HG03097 (cell line): Measurements from ENCODE around the gene AP3S1.
"Not testable (repeated sequence)": the region's sequence is repeated elsewhere in the genome, so short reads cannot be mapped to it uniquely, and the experiment has no call there.

Experiments used
- ATAC-seq: cut with Tn5 transposase; IDR thresholded peaks from one replicate; pipeline ENCODE4 v1.9.1; 2021; ENCODE audit not compliant: unreplicated experiment, low FRiP score

AP3S1 gene

GRCh38 chr5:115858396-115858795 lies 16.7 kb downstream of the AP3S1 start:
- no peak for ATAC-seq

- no peak for ATAC-seq
Measured at GRCh38 chr5:115859378-115859777, 17.6 kb downstream of the AP3S1 start.

DNA sequence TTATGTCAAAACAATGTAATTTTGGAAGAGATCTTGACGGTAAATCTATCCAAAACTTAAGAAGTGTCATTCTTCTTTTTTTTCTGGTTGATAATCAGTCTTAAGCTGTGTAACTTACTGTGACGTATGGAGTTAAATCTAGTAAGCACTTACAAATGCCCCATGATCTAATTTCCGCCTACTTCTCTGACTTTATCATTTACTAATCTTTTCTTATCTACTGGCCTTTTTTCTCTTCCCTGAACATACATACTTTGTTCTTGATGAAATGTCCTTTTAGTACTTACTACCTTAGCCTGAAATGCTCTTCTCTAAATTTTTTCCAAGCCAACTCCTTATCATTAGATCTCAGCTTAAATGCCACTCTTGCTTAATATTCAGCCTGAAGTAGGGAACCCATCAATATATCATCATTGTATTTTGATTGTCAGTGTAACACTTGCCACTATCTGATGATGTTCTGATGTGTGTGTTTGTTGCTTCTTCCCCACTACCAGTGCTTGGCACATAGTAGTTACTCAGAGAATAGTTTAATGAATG lies 27.6 kb downstream of the AP3S1 start:
- no peak for ATAC-seq

DNA sequence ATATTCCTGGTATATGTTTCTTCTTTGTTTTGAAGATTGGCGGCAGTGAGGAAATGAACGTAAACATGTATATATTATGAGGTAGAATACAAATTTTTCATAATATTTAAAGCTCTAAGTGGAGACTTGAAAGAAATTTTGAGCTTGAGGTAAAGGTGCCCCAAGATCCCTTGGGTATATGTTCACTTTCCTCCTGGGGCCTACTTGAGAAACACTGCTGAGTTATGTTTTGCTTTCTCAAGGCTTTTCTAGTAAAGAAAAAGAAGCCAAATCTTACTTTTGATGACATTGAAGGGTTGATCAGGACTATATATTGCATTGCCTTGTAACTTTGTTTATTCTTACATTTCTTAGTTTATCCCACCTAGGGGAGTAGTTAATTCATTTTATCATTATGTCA lies 30.7 kb downstream of the AP3S1 start:
- ATAC-seq, result no peak

DNA sequence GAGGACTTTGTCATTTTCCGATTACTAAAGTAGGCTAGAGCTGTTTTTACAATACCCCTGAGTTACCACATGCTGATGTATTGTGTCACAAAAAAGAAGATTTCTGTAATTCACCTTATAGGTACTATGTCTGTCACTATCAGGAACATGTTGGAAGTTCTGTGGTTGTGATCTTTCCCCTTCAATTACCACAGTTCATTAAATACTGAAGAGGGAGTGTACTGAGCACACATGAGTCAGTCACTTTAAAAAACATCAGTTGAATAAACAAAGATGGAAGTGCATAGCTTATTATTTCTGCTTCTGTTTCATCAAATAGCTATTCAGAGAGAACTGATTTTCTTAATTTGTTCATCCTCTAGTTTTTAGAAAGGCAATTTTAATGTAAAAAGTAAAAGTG lies 31.7 kb downstream of the AP3S1 start:
- no peak for ATAC-seq

- ATAC-seq, result no peak
Measured at GRCh38 chr5:115875447-115875846, 33.7 kb downstream of the AP3S1 start.

GRCh38 chr5:115877342-115877741 lies 35.6 kb downstream of the AP3S1 start:
- not testable (repeated sequence) for ATAC-seq

DNA sequence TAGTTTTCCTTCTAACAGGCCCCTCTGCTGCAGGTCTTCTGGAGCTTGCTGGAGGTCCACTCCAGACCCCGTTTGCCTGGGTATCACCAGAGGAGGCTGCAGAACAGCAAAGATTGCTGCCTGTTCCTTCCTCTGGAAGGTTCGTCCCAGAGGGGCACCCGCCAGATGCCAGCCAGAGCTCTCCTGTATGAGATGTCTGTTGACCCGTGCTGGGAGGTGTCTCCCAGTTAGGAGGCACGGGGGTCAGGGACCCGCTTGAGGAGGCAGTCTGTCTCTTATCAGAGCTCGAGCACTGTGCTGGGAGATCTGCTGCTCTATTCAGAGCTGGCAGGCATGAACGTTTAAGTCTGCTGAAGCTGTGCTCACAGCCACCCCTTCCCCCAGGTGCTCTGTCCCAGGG lies 40.7 kb downstream of the AP3S1 start:
- ATAC-seq, result not testable (repeated sequence)

DNA sequence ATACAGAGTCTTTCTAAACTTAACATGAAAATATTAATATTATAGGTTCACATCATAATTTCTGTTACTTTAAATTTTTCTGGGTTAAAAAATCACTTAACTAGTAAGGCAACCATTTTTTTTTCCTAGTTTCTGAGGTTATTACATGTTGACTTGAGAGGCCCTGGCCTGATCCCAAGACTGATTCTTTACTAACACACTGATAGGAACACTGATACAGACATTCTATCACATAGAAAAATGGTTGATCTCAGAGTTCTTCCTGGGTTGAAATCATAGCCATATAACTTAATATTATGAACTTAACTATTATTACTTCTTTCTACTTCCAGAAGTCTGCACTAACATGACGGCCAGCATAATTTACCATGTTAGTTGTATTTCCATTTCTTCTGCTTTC lies 43.0 kb downstream of the AP3S1 start:
- ATAC-seq, result no peak

- ATAC-seq, result not testable (repeated sequence)
Measured at GRCh38 chr5:115885208-115885607, 43.5 kb downstream of the AP3S1 start.

DNA sequence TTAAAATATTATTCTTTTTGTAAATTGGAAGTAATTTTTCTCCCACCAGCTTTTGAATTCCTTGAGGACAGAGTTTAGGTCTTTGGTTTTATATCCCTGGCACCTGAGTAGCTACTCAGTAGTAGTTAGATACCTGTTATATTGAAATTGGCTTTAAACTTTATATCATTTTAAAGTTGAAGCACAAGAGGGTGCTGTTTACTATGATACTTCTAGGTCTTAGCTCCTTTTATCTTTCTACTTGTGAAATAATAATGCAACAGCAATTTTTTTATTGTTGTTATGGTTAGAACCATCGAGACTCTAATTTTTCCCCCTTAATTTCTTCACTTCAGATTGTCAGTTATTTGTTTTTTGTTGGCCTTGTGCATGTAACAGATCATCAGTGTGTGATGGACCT lies 46.3 kb downstream of the AP3S1 start:
- no peak for ATAC-seq

DNA sequence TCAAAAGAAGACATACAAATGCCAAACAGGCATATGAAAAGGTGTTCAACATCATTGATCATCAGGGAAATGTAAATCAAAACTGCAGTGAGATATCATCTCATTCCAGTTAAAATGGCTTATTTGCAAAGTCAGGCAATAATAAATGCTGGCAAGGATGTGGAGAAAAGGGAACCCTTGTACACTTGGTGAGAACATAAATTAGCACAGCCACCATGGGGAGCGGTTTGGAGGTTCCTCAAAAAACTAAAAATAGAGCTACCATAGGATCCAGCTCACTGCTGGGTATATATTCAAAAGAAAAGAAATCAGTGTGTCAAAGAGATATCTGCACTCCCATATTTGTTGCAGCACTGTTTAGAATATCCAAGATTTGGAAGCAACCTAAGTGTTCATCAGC lies 50.3 kb downstream of the AP3S1 start:
- no peak for ATAC-seq

DNA sequence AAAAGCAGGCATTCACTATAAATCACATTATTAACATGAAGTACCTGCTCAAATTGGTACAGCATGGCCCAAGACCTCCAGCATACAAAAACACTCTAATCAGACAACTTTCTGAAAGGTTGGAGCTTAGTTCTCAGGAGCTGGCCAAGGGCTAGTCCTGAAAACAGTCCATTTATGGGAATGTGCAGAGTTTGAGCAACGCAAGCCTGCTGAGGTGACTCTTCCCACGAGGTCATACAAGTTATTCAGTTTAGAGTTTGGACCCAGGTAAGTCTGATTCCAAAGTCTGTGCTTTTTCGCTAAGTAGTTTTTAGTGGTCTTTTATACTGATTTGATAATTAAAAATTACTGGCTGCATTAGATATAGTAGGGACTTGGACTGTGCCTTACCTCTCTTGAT lies 52.6 kb downstream of the AP3S1 start:
- no peak for ATAC-seq

DNA sequence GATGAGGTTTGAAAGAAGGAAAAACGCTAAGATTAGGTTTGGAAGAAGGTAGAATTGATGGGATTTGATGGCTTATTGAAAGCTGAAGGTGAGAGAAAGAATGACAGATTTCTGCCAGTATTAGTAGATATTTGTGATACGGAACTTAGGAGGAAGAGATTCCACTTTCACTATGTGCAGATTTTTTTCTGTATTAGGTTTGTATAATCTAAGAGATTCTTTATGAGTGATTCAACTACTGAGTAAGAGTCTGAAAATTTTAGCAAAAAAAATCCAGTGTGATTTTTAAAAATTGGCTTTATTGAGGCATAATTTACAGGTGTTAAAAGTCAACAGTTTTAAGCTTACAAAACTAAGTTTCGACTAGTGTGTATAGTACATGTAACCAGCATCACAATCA lies 54.1 kb downstream of the AP3S1 start:
- ATAC-seq, result no peak

GRCh38 chr5:115898656-115899055 lies 56.9 kb downstream of the AP3S1 start:
- no peak for ATAC-seq

DNA sequence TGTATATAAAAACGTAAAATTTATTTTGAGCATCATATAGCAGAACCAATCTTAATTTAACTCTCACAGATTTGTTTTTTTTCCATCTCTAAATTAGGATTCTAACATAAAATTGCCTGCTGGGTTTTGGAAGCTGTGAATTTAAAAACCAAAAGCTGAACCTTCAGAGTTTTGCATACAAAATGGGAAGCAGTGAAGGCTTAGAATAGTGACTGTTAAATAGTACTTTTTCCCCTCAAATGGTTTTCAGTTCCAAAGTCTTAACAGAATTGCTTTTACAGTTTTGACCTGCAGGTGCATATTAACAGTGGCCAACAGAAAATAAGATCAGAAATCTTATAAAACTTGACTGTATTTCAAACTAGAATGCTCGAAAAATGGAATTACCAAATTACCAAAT lies 65.4 kb downstream of the AP3S1 start:
- no peak for ATAC-seq

GRCh38 chr5:115913623-115914400 lies 72.1 kb downstream of the AP3S1 start:
- ATAC-seq, result not testable (repeated sequence)

GRCh38 chr5:115920171-115920725 lies 78.5 kb downstream of the AP3S1 start:
- no peak for ATAC-seq

DNA sequence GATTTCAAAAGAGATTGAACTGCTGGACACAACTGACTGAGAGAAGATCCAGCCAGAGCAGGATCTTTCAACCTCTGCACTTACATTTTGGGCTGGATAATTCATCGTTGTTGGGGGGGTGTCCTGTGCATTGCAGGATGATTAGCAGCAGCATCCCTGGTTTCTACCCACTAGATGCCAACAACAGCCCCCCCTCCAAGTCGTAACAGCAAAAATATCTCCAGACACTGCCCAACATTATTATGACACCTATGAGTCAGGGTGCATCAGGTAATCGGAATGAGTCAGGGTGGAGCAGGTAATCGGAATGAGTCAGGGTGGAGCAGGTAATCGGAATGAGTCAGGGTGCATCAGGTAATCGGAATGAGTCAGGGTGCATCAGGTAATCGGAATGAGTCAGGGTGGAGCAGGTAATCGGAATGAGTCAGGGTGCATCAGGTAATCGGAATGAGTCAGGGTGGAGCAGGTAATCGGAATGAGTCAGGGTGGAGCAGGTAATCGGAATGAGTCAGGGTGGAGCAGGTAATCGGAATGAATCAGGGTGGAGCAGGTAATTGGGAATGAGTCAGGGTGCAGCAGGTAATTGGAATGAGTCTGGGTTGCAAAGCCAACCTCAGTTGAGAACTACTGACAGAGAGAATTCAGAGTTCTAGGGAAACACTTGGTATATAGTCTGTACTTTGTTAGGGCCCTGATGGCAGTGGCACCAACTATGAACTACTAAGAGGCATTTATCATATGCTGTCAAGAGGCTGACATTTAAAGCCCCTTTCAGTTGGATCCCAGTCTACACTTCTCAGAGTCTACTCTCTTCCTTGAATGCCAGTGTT lies 87.1 kb downstream of the AP3S1 start:
- not testable (repeated sequence) for ATAC-seq

DNA sequence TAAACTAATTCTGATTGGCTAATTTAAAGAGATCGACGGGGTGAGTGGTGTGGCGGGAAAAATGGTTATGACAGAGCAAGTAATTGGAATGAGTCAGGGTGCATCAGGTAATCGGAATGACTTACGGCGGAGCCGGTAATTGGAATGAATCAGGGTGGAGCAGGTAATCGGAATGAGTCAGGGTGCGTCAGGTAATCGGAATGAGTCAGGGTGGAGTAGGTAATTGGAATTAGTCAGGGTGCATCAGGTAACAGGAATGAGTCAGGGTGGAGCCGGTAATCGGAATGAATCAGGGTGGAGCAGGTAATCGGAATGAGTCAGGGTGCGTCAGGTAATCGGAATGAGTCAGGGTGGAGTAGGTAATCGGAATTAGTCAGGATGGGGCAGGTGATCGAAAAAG lies 88.4 kb downstream of the AP3S1 start:
- ATAC-seq, result not testable (repeated sequence)

DNA sequence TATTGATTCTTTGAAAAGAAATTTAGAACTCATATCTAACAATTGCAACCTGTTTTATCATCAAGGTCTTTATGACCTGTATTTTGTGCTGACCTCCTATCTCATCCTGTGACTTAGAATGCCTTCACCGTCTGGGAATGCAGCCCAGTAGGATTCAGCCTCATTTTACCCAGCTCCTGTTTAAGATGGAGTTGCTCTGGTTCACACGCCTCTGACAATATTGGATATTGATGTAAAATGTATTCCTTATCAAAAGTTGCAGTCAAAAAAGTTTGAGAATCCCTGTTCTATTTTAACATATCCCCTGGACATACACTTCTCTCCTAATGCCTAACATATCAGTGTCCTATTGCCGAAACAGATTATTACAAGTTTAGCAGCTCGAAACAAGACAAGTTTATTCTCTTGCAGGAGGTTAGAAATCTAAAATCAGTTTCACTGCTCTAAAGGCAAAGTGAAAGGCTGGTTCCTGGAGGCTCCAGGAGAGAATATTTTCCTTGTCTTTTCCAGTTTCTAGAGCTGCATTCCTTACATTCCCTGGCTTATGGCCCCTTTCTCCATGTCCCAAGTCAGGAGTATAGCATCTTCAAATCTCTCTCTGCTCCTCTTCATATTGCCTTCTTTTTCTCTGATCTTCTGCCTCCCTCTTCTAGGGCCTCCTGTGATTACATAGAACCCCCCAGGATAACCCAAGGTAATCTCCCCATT lies 89.0 kb downstream of the AP3S1 start:
- ATAC-seq, result no peak
